ENCODE data around the gene TMEM258. TPM values are rescaled to one million over a fixed set of nuclear protein-coding genes. Genes with fewer than 3 reads are reported as not detected.

The TMEM258 gene
- total and polyA plus RNA-seq, 9 of the 15 experiments (the other 6 are each of a cell fraction or from before 2014, with no cell fraction given): 97.2 to 856 (median 231) TPM

- TF ChIP-seq ZNF696 (CRISPR knock-in tag; conservative IDR thresholded peaks at IDR 0.05) (no peak), HNRNPUL1 (IDR thresholded peaks at IDR 0.05; ENCODE audit: low read length) (no peak), PTRF (tag; IDR thresholded peaks at IDR 0.05) (no peak), PHF8 (IDR thresholded peaks at IDR 0.05; ENCODE audit: borderline replicate concordance, low read length) (no peak; the same call in 1 of the 2 replicates), ZNF197 (CRISPR knock-in tag; IDR thresholded peaks at IDR 0.05; ENCODE audit: low read depth) (no peak), ETV5 (CRISPR knock-in tag; IDR thresholded peaks at IDR 0.05; ENCODE audit: low read depth) (no peak), HNRNPH1 (optimal IDR thresholded peaks at IDR 0.05; ENCODE audit: low read depth, low read length) (no peak), CBFB (CRISPR knock-in tag; IDR thresholded peaks at IDR 0.05) (peak; percentile 81; the same call in 1 of the 2 replicates), HDAC2 (IDR thresholded peaks at IDR 0.05) (no peak), E2F3 (CRISPR knock-in tag; IDR thresholded peaks at IDR 0.05) (no peak), ZNF707 (CRISPR knock-in tag; conservative IDR thresholded peaks at IDR 0.05) (no peak), ARID2 (IDR thresholded peaks at IDR 0.05) (no peak), PCBP1 (IDR thresholded peaks at IDR 0.05; ENCODE audit: low read depth, low read length, poor library complexity, severe bottlenecking) (peak; percentile 32), IRF9 (tag; IDR thresholded peaks at IDR 0.05) (no peak), RBM17 (IDR thresholded peaks at IDR 0.05; ENCODE audit: borderline replicate concordance, low read depth, low read length) (no peak), ZFX (CRISPR knock-in tag; IDR thresholded peaks at IDR 0.05) (no peak), KLF10 (CRISPR knock-in tag; IDR thresholded peaks at IDR 0.05) (no peak), MBD2 (IDR thresholded peaks at IDR 0.05; ENCODE audit: borderline replicate concordance, low read depth) (peak; percentile 50; the same call in 1 of the 2 replicates), BRCA1 (IDR thresholded peaks at IDR 0.05) (no peak), BRCA1 (CRISPR knock-in tag; IDR thresholded peaks at IDR 0.05) (no peak), SMARCC2 (IDR thresholded peaks at IDR 0.05; ENCODE audit: low read depth) (no peak; the same call in 1 of the 2 replicates), ZNF263 (CRISPR knock-in tag; IDR thresholded peaks at IDR 0.05; ENCODE audit: borderline replicate concordance) (no peak), ZNF324 (CRISPR knock-in tag; IDR thresholded peaks at IDR 0.05) (no peak), HMBOX1 (IDR thresholded peaks at IDR 0.05) (peak; percentile 32; the same call in 1 of the 2 replicates), STAT5A (IDR thresholded peaks at IDR 0.05; ENCODE audit: borderline replicate concordance, low read length) (peak; percentile 67), ZNF408 (CRISPR knock-in tag; IDR thresholded peaks at IDR 0.05; ENCODE audit: low read depth) (no peak), ZNF511 (CRISPR knock-in tag; IDR thresholded peaks at IDR 0.05) (no peak)
Observed at GRCh38 chr11:61749591-61750217, 42.7 kb downstream of the TMEM258 start (continued).

Data from K562 (cell line).